Natural killer cell (primary cell): Measurements from ENCODE around the gene SOX13. TPM values are rescaled to one million over a fixed set of nuclear protein-coding genes. Genes with fewer than 3 reads are reported as not detected.

Experiments
- ATAC-seq, 3 donors: fragments of 150-1000 bp in 2 of 3; fragments of 200-7000 bp in 1 of 3; cut with Tn5 transposase; 1 replicate in 1 of 3; 2 replicates in 2 of 3; pipeline ENCODE4 v1.10.0; 2021; ENCODE audit warnings: mild to moderate bottlenecking in 2 of 3, moderate library complexity in 2 of 3
- DNase-seq, 2 donors: peaks; one replicate each; pipeline versions ENCODE4 v3.0.0 to v3.0.0-alpha.2; 2013 to 2021; ENCODE audit warnings: mixed read lengths in 1 of 2
- H3K27ac ChIP-seq: one replicate; pipeline ENCODE4 v1.5.1; 2013; ENCODE audit warnings: mild to moderate bottlenecking, low read length
- H3K27me3 ChIP-seq: one replicate; pipeline ENCODE4 v1.6.1; 2013; ENCODE audit warnings: low read length; ENCODE audit not compliant: control insufficient read depth, insufficient read depth
- H3K36me3 ChIP-seq: one replicate; pipeline ENCODE4 v1.6.1; 2013; ENCODE audit warnings: low read length; ENCODE audit not compliant: control insufficient read depth, insufficient read depth
- H3K4me1 ChIP-seq: one replicate; pipeline ENCODE4 v1.6.1; 2013; ENCODE audit warnings: low read length; ENCODE audit not compliant: control insufficient read depth, insufficient read depth
- H3K4me3 ChIP-seq: one replicate; pipeline ENCODE4 v1.5.1; 2013; ENCODE audit warnings: low read length
- H3K9me3 ChIP-seq: one replicate; pipeline ENCODE4 v1.6.1; 2013; ENCODE audit warnings: low read length; ENCODE audit not compliant: control insufficient read depth, insufficient read depth
- H3K27ac Mint-ChIP-seq, 2 donors: one replicate each; pipeline ENCODE4 v1.8.0; 2022; ENCODE audit warnings: mild to moderate bottlenecking in 2 of 2, mixed read lengths in 2 of 2, moderate library complexity in 1 of 2
- H3K27me3 Mint-ChIP-seq, 2 donors: one replicate each; pipeline ENCODE4 v1.8.0; 2022; ENCODE audit warnings: low read depth in 2 of 2, mixed read lengths in 2 of 2
- H3K36me3 Mint-ChIP-seq: one replicate; pipeline ENCODE4 v1.8.0; 2022; ENCODE audit warnings: mixed read lengths
- H3K4me1 Mint-ChIP-seq, 2 donors: one replicate each; pipeline ENCODE4 v1.8.0; 2022; ENCODE audit warnings: mixed read lengths in 2 of 2
- H3K4me3 Mint-ChIP-seq: one replicate; pipeline ENCODE4 v1.8.0; 2022; ENCODE audit warnings: mild to moderate bottlenecking, moderate library complexity, mixed read lengths
- H3K9me3 Mint-ChIP-seq, 2 donors: one replicate each; pipeline ENCODE4 v1.8.0; 2022; ENCODE audit warnings: mixed read lengths in 2 of 2
- CTCF ChIP-seq: fragments of 200-600 bp; IDR thresholded peaks from one replicate; pipeline ENCODE4 v1.8.0; 2022; ENCODE audit warnings: antibody characterized with exemption
- WGBS: methylation state at CpG from one replicate; pipeline ENCODE4 v1.1.7; 2013; ENCODE audit warnings: missing lambda C conversion rate; ENCODE audit not compliant: insufficient coverage; 5-methylcytosine and 5-hydroxymethylcytosine counted together
- intact Hi-C: fragments of 100-400 bp; cut with micrococcal nuclease; formaldehyde crosslinking; loops from one replicate; pipeline ENCODE4 v1.14.2; 2022
- total RNA-seq, 4 donors: library from RNA; stranded (reverse); fragments of 120-200 nt in 1 of 4; gene quantifications; one replicate each; pipeline versions ENCODE4 v1.2.3 to v1.2.4, GENCODE V29; 2013 to 2022

SOX13 gene
- total RNA-seq, 3 donors from 2014 or later (not counting 1 experiment from before 2014, with no cell fraction given), result 27.3 to 44.7 (median 41.4) TPM

- intact Hi-C loops, result no loop called here
- Histone ChIP-seq H3K36me3 (no peaks in the 10 kb centered on the region), H3K27me3 (no peaks in the 10 kb centered on the region), H3K9me3 (no peaks in the 10 kb centered on the region), H3K27ac (no peak overlapping the region), H3K4me1 (peaks cover 34% of the 10 kb centered on the region), H3K4me3 (peak overlapping the region; percentile 63)
- H3K27me3 Mint-ChIP-seq, result peaks cover 0 to 3% of the 10 kb centered on the region in 2 donors
- H3K4me3 Mint-ChIP-seq, result peak overlapping the region; percentile 96
- H3K4me1 Mint-ChIP-seq, result peaks cover 30 to 34% of the 10 kb centered on the region in 2 donors
- ATAC-seq (peak in 2 of 3 donors; percentile 17 to 25), DNase-seq (peak; percentile 24 to 27)
- peak overlapping the region; percentile 60 to 85 for H3K27ac Mint-ChIP-seq
- no peak for TF ChIP-seq CTCF
- H3K36me3 Mint-ChIP-seq, result no peaks in the 10 kb centered on the region
- no peaks in the 10 kb centered on the region for H3K9me3 Mint-ChIP-seq
- WGBS, result under 1% methylated on average over 38 of the region's 39 CpGs
Observed at GRCh38 chr1:204073837-204074273, 940 bp downstream of the SOX13 start.

GRCh38 chr1:204074274-204075138 is 1.6 kb downstream of the SOX13 start:
- Mint-ChIP-seq H3K36me3 (no peaks in the 10 kb centered on the region), H3K27ac (peak overlapping the region; percentile 16 to 85), H3K4me1 (peaks cover 30 to 35% of the 10 kb centered on the region in 2 donors), H3K27me3 (peaks cover 0 to 3% of the 10 kb centered on the region in 2 donors), H3K9me3 (no peaks in the 10 kb centered on the region), H3K4me3 (peak overlapping the region; percentile 96)
- Histone ChIP-seq H3K4me3 (peak overlapping the region; percentile 63), H3K4me1 (peaks cover 40% of the 10 kb centered on the region), H3K9me3 (no peaks in the 10 kb centered on the region), H3K27ac (no peak overlapping the region), H3K36me3 (no peaks in the 10 kb centered on the region), H3K27me3 (no peaks in the 10 kb centered on the region)
- peak in 1 of 3 donors; percentile 9 for ATAC-seq
- no peak for TF ChIP-seq CTCF
- WGBS, result 2% methylated on average over 64 of the region's 65 CpGs
- DNase-seq, result peak; percentile 15 to 24
- intact Hi-C loops, result no loop called here

- Mint-ChIP-seq H3K36me3 (no peaks in the 10 kb centered on the region), H3K27ac (peak overlapping the region in 1 of 2 donors; percentile 85), H3K4me1 (peaks cover 36 to 42% of the 10 kb centered on the region in 2 donors), H3K4me3 (peak overlapping the region; percentile 96), H3K9me3 (no peaks in the 10 kb centered on the region), H3K27me3 (peaks cover 0 to 3% of the 10 kb centered on the region in 2 donors)
- ATAC-seq, result no peak
- Histone ChIP-seq H3K27ac (no peak overlapping the region), H3K4me1 (peaks cover 46% of the 10 kb centered on the region), H3K27me3 (no peaks in the 10 kb centered on the region), H3K36me3 (no peaks in the 10 kb centered on the region), H3K9me3 (no peaks in the 10 kb centered on the region), H3K4me3 (peak overlapping the region; percentile 63)
- no peak for DNase-seq
- no peak for TF ChIP-seq CTCF
- 17% methylated on average over 31 of the region's 31 CpGs for WGBS
- intact Hi-C loops, result no loop called here
Observed at GRCh38 chr1:204075139-204075521, 2.2 kb downstream of the SOX13 start.
